Measurements from ENCODE around the gene TPPP.
"Not testable (repeated sequence)": the region's sequence is repeated elsewhere in the genome, so short reads cannot be mapped to it uniquely, and the experiment has no call there.

GRCh38 chr5:678521-678920 lies 14.6 kb downstream of the TPPP start:
- TF ChIP-seq FOXM1 (IDR thresholded peaks at IDR 0.05; ENCODE audit: borderline replicate concordance); FOXK2 (IDR thresholded peaks at IDR 0.05); NFRKB (IDR thresholded peaks at IDR 0.05); SP1 (IDR thresholded peaks at IDR 0.05); ARNT (IDR thresholded peaks at IDR 0.05); BHLHE40 (IDR thresholded peaks at IDR 0.05; ENCODE audit: borderline replicate concordance); TARDBP (IDR thresholded peaks at IDR 0.05); PKNOX1 (IDR thresholded peaks at IDR 0.05); LEF1 (IDR thresholded peaks at IDR 0.05; ENCODE audit: borderline replicate concordance); SUZ12 (IDR thresholded peaks at IDR 0.05); FOXA1 (IDR thresholded peaks at IDR 0.05); ELF4 (IDR thresholded peaks at IDR 0.05): not testable (repeated sequence)

Measured in HEK293T (cell line).